Activated CD4-positive, alpha-beta T cell treated with anti-CD3 and anti-CD28 coated beads, Interleukin-2, amount 50 U/mL, for 1 hour (primary cell): ENCODE measurements around the gene ATF7IP.

ENCODE experiments used
- DNase-seq: peaks from one replicate; pipeline ENCODE4 v3.0.0-alpha.2; 2020

Gene ATF7IP

DNA sequence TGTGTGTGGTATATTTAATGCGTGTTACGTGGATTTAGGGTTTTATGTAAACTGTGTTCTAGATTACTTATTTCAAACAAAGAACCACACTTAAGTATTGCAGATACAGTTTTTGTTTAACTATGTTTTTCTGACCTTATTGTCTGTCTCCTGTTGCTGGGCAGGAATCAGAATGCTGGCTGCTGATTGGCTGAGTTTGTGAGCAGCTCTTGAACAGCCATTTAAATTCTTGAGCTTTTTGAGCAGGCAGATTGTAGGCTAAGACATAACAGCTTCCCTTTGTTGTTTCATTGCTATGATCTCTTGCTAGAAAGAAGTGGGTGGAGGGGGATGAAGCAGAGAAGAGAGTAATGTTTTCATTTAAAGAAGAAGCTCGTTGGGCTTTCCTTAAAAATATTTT is 52.2 kb downstream of the ATF7IP start:
- peak; percentile 66 for DNase-seq

DNA sequence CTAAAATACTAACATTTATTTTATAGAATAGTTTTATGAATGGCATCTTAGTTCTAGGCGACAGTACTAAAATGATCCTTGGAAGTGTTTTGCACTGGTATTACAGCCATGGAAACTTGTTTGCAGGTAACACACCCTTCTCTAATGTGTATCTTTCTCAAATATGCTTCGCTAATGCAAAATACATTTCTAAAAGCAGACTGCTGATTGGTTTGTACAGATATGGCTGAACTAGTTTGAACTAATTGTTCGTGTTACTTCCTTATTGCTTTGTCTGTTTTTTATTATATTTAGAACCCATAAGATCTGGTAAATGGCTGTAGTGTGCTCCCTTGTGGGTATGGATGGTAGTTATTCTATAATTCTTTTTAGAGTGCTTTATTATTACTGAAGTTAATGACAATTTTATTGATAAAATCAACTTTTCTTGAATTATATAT is 53.0 kb downstream of the ATF7IP start:
- no peak for DNase-seq

DNA sequence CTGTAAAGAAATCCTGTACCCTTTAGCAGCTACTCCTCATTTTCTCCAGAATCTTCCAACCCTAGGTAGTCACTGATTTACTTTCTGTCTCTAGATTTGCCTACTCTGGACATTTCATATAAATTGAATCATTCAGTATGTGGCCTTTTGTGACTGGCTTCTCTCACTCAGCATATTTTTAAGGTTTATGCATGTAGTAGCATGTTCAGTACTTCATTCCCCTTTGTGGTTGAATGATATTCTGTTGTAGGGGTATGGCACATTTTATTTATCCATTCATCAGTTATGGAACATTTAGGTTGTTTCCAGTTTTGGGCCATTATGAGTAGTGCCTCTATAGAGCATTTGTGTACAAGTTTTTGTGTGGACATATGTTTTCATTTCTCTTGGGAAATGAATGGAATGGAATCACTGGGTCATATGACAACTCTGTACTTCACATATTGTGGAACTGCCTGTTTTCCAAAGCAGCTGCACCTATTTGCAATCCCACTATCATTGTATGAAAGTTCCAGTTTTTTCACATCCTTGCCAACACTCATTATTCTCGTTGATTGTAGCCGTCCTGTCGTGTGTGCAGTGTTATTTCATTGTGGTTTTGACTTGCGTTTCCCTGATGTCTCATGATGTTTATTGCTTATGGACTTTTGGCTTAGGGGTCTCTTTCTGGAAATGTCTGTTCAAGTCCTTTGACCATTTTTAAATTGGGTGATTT is 57.2 kb downstream of the ATF7IP start:
- DNase-seq = no peak

DNA sequence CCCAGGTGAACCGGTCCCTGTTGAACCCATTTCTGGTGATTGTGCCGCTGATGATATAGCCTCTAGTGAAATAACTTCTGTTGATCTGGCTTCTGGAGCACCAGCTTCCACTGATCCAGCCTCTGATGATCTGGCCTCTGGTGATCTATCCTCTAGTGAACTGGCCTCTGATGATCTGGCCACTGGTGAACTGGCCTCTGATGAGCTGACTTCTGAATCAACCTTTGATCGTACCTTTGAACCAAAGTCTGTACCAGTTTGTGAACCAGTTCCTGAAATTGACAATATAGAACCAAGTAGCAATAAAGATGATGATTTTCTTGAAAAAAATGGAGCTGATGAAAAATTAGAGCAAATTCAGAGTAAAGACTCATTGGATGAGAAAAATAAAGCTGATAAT is 59.1 kb downstream of the ATF7IP start:
- no peak for DNase-seq

DNA sequence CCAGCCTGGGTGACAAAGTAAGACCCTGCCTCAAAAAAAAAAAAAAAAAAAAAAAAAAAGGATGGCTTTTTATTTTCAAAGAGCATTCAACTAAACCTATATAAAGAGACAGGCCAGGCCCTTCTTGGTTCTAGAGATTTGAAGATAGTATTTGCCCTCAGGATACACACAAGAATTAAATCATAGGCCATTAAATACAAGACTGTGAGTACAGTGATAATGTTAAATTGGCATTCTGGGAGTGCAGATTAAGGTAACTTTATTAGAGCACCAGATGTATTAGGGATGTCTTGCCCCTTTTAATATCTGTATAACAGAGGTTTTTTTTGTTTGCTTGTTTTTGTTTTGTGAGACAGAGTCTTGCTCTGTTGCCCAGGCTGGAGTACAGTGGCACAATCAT is 61.3 kb downstream of the ATF7IP start:
- no peak for DNase-seq

DNA sequence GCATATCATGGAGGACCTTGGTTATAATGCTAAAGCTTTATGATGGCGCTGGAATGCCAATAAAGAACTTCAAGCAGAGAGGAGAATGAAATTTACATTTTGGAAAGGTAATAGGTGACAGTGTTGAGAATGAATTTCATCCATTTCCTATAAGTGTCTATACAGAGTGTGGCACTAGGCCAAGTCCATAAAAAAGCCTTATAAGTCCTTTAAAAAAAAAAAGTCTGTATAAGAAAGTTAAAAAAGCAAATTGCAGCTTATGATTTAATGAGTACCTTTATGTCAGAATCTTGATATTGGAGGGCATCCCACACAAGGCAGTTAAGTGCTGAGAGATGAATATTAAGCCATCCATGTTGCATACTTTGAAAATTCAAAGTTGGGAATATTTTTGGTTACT is 62.4 kb downstream of the ATF7IP start:
- DNase-seq = no peak

DNA sequence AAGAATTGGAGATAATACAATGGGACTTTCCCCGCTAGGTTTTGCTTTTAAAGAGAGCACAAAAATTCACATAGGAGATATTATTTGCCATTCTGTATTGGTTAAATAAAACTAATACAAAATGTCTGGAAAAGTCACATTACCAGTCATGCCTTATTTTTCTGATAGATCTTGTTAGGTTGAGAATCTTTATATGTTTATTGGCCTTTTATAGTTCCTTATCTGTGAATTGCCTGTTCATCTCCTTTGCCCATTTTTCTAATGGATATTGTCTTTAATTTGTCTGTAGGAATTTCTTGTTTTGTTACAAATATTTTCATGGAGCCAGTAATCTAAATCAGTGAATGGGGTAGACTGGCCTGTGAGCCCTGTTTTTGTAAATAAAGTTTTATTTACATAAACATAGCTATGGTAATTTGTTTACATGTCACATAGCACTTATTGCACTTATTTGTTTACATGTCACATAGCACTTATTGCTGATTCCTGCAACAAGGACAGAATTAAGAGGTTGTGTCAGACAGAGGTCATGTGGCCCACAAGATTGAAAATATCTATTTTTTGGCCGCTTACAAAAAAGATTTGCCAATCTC is 65.0 kb downstream of the ATF7IP start:
- no peak for DNase-seq

DNA sequence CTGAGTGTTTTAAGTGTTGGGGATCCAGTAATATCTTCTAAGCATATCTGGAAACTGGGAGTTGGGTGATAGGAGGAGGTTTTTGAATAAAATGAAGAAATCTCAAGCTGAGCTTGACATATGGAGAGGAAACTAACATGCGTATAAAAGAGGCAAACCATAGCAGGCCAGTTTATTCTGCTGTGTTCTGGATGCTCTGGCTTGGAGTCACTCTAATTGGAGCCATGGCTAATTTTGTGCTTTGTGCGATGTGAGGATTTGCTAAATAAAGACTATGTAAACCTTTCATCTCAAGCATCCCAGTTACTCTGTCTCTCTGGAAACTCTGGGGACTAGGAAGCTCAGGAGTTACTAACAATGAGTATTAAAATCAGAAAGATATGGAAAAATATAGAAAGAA is 66.5 kb downstream of the ATF7IP start:
- DNase-seq = no peak

- no peak for DNase-seq
These were observed 70.1 kb downstream of the ATF7IP start for GRCh38 chr12:14435627-14436026.

GRCh38 chr12:14442221-14442881 is 76.9 kb downstream of the ATF7IP start:
- DNase-seq = no peak

DNA sequence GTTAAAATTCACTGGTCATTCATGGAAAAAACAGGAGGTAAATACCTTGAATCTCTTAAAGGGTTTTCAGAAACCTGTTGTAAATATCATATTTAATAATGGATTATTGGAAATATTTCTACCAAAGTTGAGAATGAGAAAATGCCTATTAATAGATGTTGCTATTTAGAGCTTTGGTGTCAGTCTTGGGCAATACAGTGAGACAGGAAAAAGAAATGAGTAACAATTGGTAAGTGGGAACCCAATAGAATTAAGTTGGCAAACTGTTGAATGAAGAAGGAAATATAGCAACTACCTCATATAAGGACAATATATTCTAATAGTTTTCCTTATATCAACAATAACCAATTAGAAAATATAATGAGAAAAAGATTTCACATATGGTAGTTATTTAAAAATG is 78.0 kb downstream of the ATF7IP start:
- no peak for DNase-seq

GRCh38 chr12:14450479-14450878 is 85.0 kb downstream of the ATF7IP start:
- no peak for DNase-seq

- no peak for DNase-seq
These were observed 86.9 kb downstream of the ATF7IP start for GRCh38 chr12:14452336-14452735.

DNA sequence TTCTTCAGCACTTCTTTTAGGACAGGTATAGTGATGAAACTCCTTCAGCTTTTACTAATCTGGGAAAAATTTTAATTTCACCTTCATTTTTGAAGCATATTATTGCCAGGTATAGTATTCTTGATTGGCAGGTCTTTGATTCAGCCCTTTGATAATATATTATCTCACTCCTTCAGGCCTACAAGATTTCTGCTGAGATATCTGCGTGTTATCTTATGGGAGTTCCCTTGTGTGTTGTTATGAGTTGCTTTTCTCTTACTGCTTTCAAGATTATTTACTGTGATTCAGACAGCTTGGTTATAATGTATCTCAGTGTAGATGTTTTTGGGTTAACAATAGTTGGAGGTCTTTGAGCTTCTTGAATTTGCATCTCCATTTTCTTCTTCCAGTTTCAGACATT is 87.4 kb downstream of the ATF7IP start:
- no peak for DNase-seq

- no peak for DNase-seq
These were observed 88.8 kb downstream of the ATF7IP start for GRCh38 chr12:14454098-14454907.

DNA sequence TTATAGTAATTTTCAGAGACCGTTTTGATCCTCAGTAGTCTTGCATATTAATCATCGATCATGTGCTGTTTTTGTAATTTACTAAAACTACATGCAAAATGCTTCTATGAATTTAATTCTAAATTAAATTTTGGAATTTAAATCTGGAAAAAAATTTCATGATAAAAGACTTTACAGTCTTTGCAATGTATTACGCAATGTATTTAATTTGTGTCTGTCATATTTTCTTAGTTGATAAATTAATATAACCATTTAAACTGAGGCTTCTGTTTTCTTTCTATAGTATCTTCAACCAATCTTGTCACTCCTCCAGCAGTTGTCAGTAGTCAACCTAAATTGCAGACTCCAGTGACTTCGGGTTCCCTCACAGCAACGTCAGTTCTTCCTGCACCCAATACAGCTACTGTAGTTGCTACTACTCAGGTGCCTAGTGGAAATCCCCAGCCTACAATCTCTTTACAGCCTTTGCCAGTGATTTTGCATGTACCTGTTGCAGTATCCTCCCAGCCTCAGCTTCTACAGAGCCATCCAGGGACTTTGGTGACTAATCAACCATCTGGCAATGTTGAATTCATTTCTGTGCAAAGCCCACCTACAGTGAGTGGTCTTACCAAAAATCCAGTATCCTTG is 94.8 kb downstream of the ATF7IP start:
- no peak for DNase-seq

DNA sequence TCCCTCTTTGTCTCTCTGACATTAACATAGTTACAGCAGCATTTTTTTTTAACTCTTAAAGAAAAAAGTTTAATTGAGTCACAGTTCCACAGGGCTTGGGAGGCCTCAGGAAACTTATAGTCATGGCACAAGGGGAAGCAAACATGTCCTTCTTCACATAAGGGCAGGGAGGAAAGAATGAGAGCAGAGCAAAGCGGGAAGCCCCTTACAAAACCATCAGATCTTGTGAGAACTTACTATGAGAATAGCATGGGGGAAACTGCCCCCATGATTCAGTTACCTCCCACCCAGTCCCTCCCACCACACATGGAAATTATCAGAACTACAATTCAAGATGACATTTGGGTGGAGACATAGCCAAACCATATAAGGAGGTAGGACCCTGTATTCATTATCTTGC is 106.0 kb downstream of the ATF7IP start:
- no peak for DNase-seq

- no peak for DNase-seq
These were observed 108.3 kb downstream of the ATF7IP start for GRCh38 chr12:14473707-14474287.

DNA sequence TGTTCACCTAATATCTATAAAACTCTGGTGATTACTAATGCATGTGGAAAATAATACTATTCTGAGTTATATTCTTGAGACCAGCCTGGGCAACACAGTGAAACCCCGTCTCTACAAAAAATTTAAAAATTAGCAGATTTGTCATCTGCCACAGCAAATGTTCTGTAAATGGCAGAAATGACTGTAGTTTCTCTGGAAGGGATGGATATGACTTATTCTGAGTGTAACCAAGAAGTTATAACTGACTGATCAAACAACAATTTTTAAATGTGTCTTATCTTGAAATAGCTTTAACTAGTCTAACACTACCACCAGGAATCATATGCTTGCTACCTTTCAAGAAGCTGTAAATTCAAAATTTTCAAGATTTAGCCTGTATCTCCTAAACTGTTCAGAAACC is 113.5 kb downstream of the ATF7IP start:
- DNase-seq = no peak

DNA sequence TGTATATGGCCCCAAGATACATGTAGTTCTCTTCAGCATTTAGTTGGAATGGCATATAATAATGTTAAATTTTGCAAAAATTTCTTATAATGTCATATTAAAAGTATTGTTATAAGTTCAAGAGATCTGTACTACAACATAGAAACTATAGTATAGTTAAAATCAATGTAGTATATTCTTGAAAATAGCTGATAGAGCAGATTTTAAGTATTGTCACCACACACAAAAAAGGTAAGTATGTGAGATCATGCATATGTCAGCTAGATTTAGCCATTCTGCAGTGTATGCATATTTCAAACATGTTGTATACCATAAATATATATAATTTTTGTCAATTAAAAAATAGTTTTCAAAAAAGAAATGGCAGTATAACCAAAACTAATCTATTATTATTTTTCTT is 115.7 kb downstream of the ATF7IP start:
- DNase-seq = no peak

GRCh38 chr12:14482361-14482760 is 116.9 kb downstream of the ATF7IP start:
- DNase-seq = no peak

- no peak for DNase-seq
These were observed 117.4 kb downstream of the ATF7IP start for GRCh38 chr12:14482886-14483285.

DNA sequence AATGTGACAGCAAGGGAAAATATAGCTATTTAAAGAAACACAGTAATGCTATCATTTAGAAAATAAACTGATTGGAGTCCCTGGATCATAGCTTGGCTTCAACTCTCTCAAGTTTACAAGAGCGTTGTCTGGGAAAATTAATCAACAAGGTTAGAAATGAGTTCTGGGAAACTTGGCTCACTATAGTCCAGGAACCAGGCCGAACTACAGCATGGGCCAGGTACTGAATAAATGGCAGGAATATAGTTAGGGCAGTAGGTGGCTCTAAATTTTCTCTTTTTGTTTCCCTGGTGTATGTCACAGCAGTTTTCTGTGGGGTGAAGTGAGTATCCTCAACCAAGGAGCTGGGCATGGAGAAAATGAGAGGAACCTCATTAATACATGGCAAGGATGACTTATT is 129.8 kb downstream of the ATF7IP start:
- DNase-seq = no peak
